Activated CD8-positive, alpha-beta memory T cell treated with anti-CD3 and anti-CD28 coated beads for 1 hour (primary cell): ENCODE measurements around the gene GRM7.

Experiments
- DNase-seq, 2 donors: peaks; one replicate each; pipeline ENCODE4 v3.0.0-alpha.2; 2020; ENCODE audit warnings: low read depth in 1 of 2; ENCODE audit errors: extremely low read depth in 1 of 2

The GRM7 gene

GRCh38 chr3:7144697-7145308, 283.9 kb downstream of the GRM7 start:
- DNase-seq: no peak

GRCh38 chr3:7146529-7146928, 285.6 kb downstream of the GRM7 start:
- DNase-seq: no peak

- no peak for DNase-seq
Observed at GRCh38 chr3:7158516-7158915, 297.6 kb downstream of the GRM7 start.

- DNase-seq: no peak
Observed at GRCh38 chr3:7160689-7161088, 299.8 kb downstream of the GRM7 start.

- DNase-seq: no peak
Observed at GRCh38 chr3:7166460-7166859, 305.5 kb downstream of the GRM7 start.

- DNase-seq: no peak
Observed at GRCh38 chr3:7171493-7171892, 310.6 kb downstream of the GRM7 start.

GRCh38 chr3:7172996-7173395, 312.1 kb downstream of the GRM7 start:
- DNase-seq: no peak

GRCh38 chr3:7188551-7188950, 327.6 kb downstream of the GRM7 start:
- DNase-seq: no peak

GRCh38 chr3:7190095-7190494, 329.2 kb downstream of the GRM7 start:
- DNase-seq: no peak

- no peak for DNase-seq
Observed at GRCh38 chr3:7193269-7193668, 332.4 kb downstream of the GRM7 start.

- DNase-seq: no peak
Observed at GRCh38 chr3:7194071-7194835, 333.3 kb downstream of the GRM7 start.

- DNase-seq: no peak
Observed at GRCh38 chr3:7195934-7196333, 335.0 kb downstream of the GRM7 start.

- DNase-seq: no peak
Observed at GRCh38 chr3:7201784-7202183, 340.9 kb downstream of the GRM7 start.

GRCh38 chr3:7203969-7204847, 343.3 kb downstream of the GRM7 start:
- DNase-seq: no peak

GRCh38 chr3:7204848-7205156, 343.9 kb downstream of the GRM7 start:
- DNase-seq: no peak

- no peak for DNase-seq
Observed at GRCh38 chr3:7205535-7205934, 344.6 kb downstream of the GRM7 start.

- no peak for DNase-seq
Observed at GRCh38 chr3:7205962-7206361, 345.0 kb downstream of the GRM7 start.

GRCh38 chr3:7207125-7207524, 346.2 kb downstream of the GRM7 start:
- no peak for DNase-seq

- DNase-seq: no peak
Observed at GRCh38 chr3:7207928-7208327, 347.0 kb downstream of the GRM7 start.

GRCh38 chr3:7209098-7209497, 348.2 kb downstream of the GRM7 start:
- no peak for DNase-seq

- no peak for DNase-seq
Observed at GRCh38 chr3:7211740-7212139, 350.8 kb downstream of the GRM7 start.

GRCh38 chr3:7215706-7216105, 354.8 kb downstream of the GRM7 start:
- DNase-seq: no peak
